NCI-H187 (cell line): ENCODE results near the gene PDSS1.

ENCODE experiments used
- DNase-seq, 2 experiments: peaks; one replicate each; lab custom pipeline; 2025; lab: John Stamatoyannopoulos, UW

PDSS1 gene

DNA sequence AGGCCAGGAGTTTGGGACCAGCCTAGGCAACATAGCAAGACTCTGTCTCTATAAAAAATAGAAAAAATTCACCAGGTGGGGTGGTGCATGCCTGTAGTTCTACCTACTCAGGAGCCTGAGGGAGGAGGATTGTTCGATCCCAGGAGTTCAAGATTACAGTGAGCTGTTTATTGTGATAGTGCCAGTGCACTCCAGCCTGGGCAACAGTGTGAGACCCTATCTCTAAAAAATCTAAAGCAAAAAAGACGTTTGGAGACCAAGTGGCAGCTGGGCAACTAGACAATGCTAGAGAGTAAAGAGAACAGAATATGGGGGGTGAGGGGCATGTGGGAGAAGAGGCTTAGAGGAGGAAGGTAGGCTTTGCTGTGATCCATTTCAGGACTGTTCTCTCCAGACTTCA lies 1.4 kb downstream of the PDSS1 start:
- no peak for DNase-seq

DNA sequence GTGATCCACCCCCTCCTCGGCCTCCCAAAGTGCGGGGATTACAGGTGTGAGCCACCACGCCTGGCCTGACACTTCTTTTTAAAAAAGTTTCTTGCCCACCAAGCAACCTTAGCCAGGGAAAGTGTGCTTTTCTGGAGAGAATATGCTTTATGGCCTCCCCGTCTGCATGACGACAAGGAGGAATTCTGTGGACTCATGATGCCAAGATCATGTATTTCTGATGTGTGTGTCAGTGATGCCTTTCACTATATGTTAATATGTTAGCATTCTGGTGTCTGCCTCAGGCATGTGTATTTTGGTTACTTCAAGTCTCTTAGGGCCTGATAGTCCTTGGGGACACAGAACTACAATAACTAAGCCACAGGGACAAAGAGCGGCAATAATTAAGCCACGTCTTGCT lies 2.1 kb downstream of the PDSS1 start:
- no peak for DNase-seq

DNA sequence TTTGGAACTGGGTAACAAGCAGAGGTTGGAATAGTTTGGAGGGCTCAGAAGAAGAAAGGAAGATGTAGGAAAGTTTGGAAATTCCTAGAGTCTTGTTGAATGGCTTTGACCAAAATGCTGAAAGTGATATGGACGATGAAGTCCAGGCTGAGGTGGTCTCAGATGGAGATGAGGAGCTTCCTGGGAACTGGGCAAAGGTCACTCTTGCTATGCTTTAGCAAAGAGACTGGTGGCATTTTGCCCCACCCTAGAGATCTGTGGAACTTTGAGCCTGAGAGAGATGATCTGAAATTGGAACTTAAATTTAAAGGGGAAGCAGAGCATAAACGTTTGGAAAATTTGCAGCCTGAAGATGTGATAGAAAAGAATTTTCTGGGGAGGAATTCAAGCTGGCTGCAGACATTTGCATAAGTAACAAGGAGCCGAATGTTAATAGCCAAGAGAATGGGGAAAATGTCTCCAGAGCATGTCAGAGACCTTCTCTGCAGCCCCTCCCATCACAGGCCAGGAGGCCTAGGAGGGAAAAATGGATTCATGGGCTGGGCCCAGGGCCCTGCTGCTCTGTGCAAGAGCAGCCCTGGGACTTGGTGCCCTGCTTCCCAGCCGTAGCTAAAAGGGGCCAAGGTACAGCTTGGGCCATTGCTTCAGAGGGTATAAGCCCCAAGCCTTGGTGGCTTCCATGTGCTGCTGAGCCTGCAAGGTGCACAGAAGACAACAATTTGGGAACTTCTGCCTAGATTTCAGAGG lies 3.6 kb downstream of the PDSS1 start:
- no peak for DNase-seq

DNA sequence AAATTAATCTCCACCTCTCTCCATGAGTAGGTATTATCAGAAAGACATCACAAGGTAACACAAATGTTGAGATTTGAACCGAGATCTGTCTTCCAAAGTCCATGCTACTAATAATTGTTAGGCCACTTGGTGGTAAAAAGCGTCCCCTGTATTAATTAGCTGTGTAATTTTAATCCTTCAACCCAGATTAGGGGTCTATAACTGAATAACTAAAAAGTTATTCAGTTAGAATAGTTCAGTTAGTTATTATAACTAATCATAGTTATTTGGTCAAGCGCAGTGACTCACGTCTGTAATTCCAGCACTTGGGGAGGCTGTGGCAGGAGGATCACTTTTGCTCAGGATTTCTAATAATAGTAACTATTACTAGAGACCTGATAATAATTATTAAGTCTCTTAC lies 5.6 kb downstream of the PDSS1 start:
- DNase-seq = no peak

DNA sequence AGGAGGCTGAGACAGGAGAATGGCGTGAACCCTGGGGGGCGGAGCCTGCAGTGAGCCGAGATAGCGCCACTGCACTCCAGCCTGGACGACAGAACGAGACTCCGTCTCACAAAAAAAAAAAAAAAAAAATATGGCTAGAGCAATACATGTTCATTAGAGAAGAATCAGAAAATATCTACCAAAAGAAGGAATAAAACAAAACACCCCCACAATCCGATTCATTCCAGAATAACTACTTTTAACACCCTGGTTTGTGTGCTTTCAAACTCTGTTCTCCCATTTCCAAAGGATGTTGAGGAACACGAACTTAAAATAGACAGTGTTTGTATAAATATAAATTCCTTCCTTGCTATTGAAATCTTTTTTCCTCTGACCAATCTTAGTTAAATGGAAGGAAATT lies 6.5 kb downstream of the PDSS1 start:
- no peak for DNase-seq

DNA sequence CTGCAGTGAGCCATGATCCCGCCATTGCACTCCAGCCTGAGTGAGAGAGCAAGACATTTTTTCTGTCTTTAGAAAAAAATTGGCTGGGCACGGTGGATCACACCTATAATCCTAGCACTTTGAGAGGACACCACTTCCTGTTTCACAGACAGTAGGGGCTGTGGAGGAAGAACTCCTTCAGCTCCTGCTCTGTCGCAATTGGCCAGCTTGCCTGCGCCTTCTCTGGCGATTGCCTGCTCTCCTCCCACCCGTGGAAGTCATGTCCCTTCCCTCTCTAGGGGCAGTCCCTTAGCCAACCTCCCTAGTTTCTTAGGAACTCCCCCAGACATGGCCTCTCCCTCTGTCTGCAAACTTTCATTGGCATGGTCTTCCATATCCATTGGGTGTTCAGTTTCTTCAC lies 8.7 kb downstream of the PDSS1 start:
- no peak for DNase-seq

DNA sequence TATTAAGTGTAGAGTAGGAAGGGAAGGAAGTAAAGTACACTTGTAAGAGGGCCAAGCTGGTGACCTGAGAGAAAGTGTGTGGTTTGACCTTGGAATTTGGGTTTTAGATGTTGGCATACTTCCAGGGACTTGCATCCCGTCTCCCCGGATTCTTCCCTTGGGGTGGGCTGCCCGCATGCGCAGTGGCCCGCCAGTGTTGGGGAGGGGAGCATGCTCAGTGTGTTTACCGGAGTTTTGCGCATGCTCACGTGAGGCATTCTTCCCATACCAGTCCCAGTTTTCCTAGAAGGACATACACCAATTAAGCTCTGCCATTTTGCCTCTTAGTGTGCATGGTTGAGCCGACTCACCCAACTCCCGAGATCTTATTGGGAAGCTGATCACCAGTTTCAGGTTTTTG lies 9.4 kb downstream of the PDSS1 start:
- DNase-seq = no peak

DNA sequence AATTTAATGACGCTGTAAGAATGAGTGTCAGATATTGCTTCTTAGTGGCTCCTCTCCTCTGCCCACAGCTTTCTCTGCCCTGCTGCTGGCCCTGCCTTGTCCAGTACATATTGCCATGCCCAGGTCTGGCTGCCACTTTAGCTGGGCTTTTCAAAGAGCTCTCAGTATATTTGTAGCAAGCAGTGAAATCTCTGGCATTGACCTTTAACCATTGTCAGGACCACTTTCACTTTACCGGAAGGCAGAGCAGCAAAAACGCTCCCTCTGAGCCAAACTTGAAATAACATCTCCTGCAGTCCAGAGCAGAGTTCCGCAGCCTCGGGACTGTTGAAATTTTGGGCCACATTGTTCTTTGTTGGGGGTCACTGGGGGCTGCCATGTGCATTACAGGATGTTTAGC lies 13.8 kb downstream of the PDSS1 start:
- DNase-seq = no peak

DNA sequence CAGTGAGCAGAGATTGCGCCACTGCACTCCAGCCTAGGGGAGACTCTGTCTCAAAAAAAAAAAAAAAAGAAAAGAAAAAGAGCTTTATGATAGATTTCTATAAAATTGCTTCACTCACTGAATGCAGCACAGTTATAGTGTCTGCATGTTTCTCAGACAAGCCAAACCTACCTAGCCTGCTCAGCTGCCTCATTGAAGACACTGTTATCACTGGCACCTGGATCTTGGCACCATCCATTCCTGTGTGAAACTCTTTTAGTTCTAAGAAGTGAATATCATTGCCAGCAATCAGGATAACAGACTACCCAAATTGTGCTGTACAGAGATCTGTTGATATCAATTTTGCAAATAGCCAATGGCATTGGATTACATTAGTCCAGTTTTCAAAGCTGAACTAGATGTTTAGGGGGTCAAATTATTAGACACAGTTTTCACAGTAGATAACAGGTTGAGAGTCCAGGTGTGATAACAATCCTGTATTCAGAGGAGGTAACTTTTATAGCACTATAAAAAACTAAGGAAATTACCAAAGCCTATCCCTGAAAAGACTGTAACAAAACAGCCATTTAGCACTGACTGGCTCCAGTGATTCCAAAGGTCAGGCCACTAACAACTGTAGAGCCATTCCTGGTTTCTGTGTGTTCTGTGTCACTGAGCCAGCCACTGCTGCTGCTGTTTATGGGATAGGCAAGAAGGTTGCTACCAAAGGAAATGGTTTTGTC lies 17.1 kb downstream of the PDSS1 start:
- DNase-seq = no peak

DNA sequence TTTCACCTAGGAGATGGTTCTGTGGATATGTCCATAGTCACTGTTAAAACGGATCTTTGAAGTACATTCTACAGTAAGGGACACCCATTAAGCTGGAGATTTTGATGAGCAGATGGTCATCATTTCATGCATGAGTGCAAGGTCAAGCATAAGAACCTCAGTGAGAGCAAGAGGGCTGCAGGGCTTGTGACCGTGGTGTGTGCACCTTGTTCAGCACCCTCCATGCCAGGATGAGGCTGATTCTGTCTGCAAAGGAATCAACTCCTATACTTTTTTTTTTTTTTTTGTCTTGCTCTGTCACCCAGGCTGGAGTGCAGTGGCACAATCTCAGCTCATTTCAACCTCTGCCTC lies 17.6 kb downstream of the PDSS1 start:
- no peak for DNase-seq

DNA sequence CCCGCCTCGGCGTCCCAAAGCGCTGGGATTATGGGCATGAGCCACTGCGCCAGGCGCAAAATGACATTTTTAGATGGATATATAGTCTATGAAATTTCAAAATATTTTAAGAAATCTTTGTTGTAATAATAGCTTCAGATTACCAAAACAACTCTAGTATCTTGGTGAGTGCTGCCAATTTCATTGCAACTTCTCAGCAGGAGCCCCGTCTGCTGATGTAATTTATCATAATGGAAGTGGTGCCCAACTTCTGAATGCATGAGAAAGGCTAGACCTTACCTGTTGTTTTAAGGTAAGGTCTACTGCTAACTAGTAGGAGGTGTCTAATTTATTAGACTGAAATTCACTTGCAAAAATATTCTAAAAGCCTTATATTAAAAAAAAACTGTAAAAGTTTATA lies 20.0 kb downstream of the PDSS1 start:
- no peak for DNase-seq

DNA sequence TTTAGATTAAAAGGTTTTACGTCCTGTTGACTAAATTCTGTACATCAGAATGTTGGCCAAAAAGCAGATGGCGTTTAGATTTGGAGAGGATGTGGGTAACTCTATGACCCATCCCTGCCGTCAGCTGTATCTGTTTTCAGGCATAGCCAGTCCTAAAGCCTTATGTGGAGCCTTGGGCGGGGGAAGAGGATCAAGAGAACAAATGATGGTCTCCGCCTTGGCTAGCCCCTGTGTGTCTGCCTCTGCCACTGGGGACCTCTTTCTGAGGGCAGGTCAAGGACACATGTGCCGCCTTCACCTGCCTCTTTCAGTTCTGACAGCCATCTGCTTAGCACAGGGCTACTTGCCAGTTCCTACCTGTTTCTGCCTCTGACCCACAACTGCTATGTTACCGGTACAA lies 24.1 kb downstream of the PDSS1 start:
- no peak for DNase-seq

DNA sequence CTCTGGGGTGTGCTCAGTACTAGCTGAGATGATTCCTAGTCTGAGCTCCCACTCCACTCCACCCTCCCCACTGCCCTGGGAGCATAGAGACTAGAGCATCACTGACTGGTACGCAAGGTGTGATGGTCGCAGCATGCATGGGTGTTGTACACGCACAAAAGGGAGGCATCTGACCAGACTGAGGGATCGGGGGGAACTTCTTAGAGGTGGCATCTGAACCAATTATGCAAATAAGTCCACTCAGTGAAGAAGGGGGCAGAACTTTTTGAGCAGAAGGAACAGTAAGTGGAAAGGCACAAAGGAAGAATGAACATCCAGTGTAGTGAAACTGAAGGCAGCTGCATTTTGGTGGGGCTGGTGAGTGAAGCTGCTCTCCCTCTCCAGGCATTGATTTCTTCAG lies 25.5 kb downstream of the PDSS1 start:
- no peak for DNase-seq

DNA sequence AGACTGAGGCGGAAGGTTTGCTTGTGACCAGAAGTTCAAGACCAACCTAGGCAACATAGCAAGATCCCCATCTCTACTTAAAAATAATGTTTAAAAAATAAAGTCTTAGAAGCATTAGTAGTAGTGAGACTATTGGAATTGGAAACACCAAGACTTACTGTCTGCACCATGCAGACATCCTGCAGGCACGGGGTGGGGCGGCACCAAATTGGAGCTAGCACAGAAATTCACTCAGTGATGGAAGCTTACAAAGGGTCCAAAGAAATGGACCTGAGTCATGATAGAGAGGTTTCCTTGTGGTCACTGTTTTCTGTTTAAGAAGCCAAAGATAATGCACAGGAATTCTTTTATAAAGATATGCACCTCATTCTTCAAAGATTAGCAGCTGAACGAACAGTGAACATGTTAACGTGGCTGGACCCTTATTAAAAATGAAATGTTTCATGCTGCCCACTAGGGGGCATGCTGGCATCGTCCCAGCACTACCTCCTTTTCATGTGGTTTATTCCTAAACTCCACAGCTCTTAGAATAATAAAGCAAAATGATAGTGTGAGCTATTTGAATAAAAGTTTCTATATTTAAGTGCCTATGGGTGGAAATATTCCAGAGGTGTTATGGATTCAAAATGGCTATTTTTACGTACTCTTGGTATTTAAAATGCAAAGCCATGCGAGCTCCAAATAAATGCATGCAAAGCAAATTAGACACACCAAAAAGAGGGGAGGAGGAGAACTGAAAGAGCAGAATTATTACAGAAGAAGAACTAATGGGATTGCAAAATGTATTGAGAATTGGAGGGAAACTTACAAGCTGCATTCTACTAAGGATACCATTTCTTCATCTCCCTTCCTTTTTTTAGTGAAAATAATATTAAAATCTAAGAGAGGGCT lies 28.6 kb downstream of the PDSS1 start:
- DNase-seq = no peak

DNA sequence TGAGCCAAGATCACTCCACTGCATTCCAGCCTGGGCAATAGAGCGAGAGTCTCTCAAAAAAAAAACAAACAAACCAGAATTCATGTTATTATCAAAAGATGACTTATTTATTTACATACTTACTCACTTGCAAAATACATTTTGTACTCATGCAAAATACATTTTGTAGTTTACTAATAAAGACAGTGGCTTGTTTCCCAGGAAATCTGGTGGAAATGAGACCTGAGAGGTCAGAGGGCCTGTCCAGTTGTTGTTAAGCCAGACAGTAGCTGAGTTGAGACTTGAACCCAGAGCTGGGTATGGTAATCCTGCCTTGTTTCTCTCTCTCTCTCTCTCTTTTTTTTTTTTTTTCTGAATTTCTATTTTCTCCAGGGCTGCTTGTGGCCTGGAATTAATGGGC lies 29.5 kb downstream of the PDSS1 start:
- DNase-seq = no peak

DNA sequence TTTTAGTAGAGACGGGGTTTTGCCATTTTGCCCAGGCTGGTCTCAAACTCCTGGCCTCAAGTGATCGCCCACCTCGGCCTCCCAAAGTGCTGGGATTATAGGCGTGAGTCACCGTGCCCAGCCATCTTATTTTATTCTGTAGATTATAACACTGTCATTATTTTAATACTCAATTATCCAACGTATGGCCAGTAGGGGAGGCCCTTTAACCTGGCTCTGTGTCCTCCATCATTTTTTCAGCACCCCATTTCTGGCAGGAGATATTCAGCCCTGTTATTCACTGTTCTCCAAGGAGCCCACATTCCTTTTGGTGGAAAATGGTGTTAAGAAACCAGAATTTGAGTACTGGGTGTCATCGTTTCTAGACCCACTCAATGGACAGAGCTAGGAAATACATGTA lies 31.5 kb downstream of the PDSS1 start:
- no peak for DNase-seq

DNA sequence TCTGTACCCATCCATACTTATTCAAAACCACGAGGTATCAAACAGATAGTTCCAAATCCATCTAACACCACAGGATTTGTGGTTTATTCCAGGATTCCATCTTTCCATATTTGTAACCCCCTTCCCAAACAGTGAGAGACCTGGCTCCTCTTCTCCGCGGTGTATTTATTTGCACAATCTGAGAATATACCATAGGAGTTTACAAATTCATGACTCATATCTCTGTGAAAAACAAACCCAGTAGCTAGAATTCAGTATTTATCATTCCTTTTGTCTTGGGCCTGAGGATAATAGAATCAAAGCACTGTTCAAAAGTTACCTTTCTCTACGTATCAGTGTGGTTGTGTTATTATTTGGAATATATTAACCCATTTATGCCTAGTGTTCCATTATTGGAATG lies 31.9 kb downstream of the PDSS1 start:
- no peak for DNase-seq

DNA sequence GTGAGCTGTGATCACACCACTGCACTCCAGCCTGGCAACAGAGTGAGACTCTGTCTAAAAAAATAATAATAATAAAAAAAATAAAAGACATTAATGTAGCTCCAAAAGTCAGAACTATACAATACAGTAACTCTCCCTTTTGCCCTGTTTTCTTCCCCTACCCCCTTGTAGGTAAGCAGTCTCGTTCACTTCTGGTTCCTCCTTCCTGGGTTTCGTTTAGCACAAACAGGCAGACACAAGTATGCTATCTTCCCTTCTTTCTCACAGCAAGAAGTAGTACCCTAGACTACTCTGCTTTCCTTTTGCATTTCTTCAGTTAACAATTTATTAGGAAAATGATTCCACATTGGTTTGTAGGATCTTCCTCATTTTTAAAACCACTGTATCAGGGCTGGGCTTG lies 33.1 kb downstream of the PDSS1 start:
- no peak for DNase-seq

DNA sequence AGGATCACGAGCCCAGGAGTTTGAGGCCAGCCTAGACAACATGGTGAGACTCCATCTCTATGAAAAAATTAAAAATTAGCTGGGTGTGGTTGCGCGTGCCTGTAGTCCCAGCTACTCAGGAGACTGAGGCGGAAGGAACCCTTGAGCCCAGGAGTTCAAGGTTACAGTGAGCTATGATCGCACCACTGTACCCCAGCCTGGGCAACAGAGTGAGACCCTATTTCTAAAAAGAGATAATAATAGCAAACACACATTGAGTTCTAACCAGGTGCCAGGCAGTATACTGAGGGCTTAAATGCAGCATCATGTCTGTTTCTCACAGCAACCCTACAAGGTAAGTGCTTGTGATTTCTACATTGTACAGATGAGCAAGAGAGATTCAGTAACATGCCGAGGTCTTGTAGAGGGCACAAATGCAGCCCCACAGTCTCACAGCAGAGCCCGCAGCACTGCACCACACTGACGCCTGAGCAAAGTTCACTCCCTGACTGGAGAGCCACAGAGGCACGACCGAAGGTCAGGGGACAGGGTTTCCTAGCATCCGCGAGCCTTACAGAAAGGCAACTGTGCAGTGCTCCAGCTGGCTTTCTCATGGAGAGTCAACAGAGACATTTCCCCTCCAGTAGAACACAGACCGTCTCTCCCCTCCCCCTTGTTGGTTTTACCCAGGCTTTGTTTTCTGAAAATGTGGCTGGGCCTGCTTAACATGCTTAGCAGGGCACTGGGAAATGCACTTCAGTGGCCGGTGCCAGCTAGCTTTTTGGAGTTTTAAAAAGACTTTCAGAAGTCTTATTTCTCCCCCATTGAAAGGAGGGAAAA lies 36.5 kb downstream of the PDSS1 start:
- DNase-seq = no peak

DNA sequence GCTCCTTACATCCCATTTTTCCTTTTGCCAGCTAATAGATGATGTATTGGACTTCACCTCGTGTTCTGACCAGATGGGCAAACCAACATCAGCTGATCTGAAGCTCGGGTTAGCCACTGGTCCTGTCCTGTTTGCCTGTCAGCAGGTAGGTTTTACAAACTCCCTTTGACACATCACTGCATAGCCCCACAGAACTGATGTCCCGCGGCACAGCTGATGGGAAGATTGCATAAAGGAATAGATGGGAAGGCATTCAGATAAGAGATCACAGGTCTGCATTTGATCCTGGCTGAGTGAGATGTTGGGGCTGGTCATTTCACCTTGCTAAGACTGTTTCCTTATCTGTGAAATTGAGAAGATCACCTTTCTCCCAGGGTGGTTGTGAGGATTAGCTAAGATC lies 37.9 kb downstream of the PDSS1 start:
- no peak for DNase-seq

DNA sequence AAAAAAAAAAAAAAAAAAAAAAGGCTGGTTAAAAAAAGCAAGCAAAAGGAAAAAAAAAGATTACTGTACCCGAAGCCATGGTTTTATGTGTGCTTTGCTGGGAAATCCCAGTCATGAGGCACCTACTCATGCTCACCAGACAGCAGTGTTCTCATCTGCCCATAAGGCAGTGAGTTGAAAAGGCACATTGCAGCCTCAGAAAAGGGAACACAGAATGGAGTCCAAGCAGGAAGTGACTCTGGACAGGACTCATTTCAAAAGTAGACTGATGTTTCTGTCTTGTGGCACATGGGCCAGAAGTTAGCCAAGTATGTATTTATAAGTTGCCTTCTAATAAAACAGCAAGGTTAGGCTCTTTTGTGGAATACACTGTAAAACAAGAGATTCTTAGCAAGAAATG lies 40.2 kb downstream of the PDSS1 start:
- DNase-seq = no peak

DNA sequence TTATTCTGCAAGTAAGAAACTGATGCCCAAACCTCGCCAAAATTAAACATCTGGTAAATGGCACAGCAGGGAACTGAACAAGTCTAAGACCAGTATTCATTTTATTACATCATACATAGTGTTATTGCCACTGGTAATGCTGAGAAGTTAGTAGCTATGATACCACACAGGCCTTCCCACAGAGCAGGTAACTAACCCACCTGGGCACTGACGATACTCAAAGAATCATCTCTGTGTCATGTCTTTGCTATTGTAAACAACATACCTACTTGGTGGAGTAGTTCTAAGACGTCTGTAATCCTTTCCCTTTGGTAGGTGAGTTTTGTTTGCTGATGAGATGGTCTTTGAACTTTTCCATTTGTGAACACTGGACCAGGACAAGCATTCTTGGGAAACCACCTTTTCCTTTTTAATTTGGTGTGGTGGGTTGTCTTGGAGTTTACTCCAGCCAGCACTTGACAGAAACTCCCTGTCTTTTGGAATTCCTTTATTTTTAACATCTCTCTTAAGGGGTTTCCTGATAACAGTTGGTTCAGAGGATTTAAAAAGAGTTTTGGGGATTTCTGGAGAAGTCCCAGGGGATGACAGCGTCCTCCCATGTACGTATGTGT lies 40.9 kb downstream of the PDSS1 start:
- DNase-seq = no peak
